HFFc6 (cell line): Measurements from ENCODE around the gene MAFG. TPM values are rescaled to one million over a fixed set of nuclear protein-coding genes. Genes with fewer than 3 reads are reported as not detected.

Experiments used
- DNase-seq: peaks from one replicate; pipeline ENCODE4 v3.0.0-alpha.2; 2018
- H3K27ac Mint-ChIP-seq: 2 replicates; pipeline ENCODE4 v1.8.0; 2020; ENCODE audit warnings: mild to moderate bottlenecking, mixed read lengths
- H3K27me3 Mint-ChIP-seq: 2 replicates; pipeline ENCODE4 v1.8.0; 2021; ENCODE audit warnings: mild to moderate bottlenecking, moderate library complexity, mixed read lengths; ENCODE audit not compliant: insufficient read depth
- H3K36me3 Mint-ChIP-seq: 2 replicates; pipeline ENCODE4 v1.8.0; 2021; ENCODE audit warnings: low read depth, mixed read lengths
- H3K4me1 Mint-ChIP-seq: 2 replicates; pipeline ENCODE4 v1.8.0; 2020; ENCODE audit warnings: low read depth, mixed read lengths
- H3K4me3 Mint-ChIP-seq: 2 replicates; pipeline ENCODE4 v1.8.0; 2020; ENCODE audit warnings: mild to moderate bottlenecking, moderate library complexity, mixed read lengths
- H3K9me3 Mint-ChIP-seq: 2 replicates; pipeline ENCODE4 v1.8.0; 2020; ENCODE audit warnings: mild to moderate bottlenecking, mixed read lengths
- CTCF ChIP-seq: fragments of 200-600 bp; sonication (generic); IDR thresholded peaks from 2 replicates; pipeline ENCODE4 v1.5.0; 2021; ENCODE audit warnings: antibody characterized with exemption, mild to moderate bottlenecking
- total RNA-seq, 6 experiments: library from RNA; stranded (reverse); fragmentation: NEBNext Ultra II Directional; extraction: Animal tissue kit (Norgen Biotek cat#: 25700); gene quantifications; 2 replicates in 1 of 6; 3 replicates in 5 of 6; pipeline ENCODE4 v1.2.3, GENCODE V29; 2021

MAFG gene
- total RNA-seq, 6 experiments from 2014 or later = 17.7 to 22.4 (median 18.2) TPM

GRCh38 chr17:81942167-81942553 lies 14.6 kb upstream of the MAFG start:
- Mint-ChIP-seq H3K4me1 (peaks cover 6% of the 10 kb centered on the region), H3K27ac (no peak overlapping the region), H3K9me3 (no peaks in the 10 kb centered on the region), H3K27me3 (peaks cover 16% of the 10 kb centered on the region), H3K36me3 (no peaks in the 10 kb centered on the region), H3K4me3 (no peak overlapping the region)
- no peak for DNase-seq
- no peak for TF ChIP-seq CTCF

GRCh38 chr17:81941484-81942166 lies 14.1 kb upstream of the MAFG start:
- DNase-seq = no peak
- no peak for TF ChIP-seq CTCF
- no peaks in the 10 kb centered on the region for H3K36me3 Mint-ChIP-seq
- H3K4me1 Mint-ChIP-seq = peaks cover 6% of the 10 kb centered on the region
- H3K4me3 Mint-ChIP-seq = no peak overlapping the region
- no peaks in the 10 kb centered on the region for H3K9me3 Mint-ChIP-seq
- H3K27ac Mint-ChIP-seq = no peak overlapping the region
- H3K27me3 Mint-ChIP-seq = peaks cover 16% of the 10 kb centered on the region

GRCh38 chr17:81940538-81941483 lies 13.3 kb upstream of the MAFG start:
- no peak for TF ChIP-seq CTCF

GRCh38 chr17:81939881-81940385 lies 12.4 kb upstream of the MAFG start:
- H3K27ac Mint-ChIP-seq = no peak overlapping the region

More at GRCh38 chr17:81940538-81941483, 13.3 kb upstream of the MAFG start:
- H3K27me3 Mint-ChIP-seq = peaks cover 13% of the 10 kb centered on the region
- H3K27ac Mint-ChIP-seq = no peak overlapping the region
- H3K36me3 Mint-ChIP-seq = no peaks in the 10 kb centered on the region
- H3K4me3 Mint-ChIP-seq = no peak overlapping the region
- peaks cover 10% of the 10 kb centered on the region for H3K4me1 Mint-ChIP-seq
- no peaks in the 10 kb centered on the region for H3K9me3 Mint-ChIP-seq
- DNase-seq = no peak

More at GRCh38 chr17:81939881-81940385, 12.4 kb upstream of the MAFG start:
- H3K27me3 Mint-ChIP-seq = peaks cover 6% of the 10 kb centered on the region
- no peak for TF ChIP-seq CTCF
- no peak for DNase-seq
- peaks cover 14% of the 10 kb centered on the region for H3K4me1 Mint-ChIP-seq
- H3K4me3 Mint-ChIP-seq = no peak overlapping the region
- H3K9me3 Mint-ChIP-seq = no peaks in the 10 kb centered on the region
- H3K36me3 Mint-ChIP-seq = no peaks in the 10 kb centered on the region
